Thoracic aorta (tissue), 2 donors: Measurements from ENCODE around the gene TSNAXIP1. TPM values are rescaled to one million over a fixed set of nuclear protein-coding genes. Genes with fewer than 3 reads are reported as not detected.

Source experiments
- ATAC-seq: fragments of 150-250 bp; one replicate; pipeline ENCODE4 v1.8.0; 2017; ENCODE audit warnings: low read depth; ENCODE audit not compliant: insufficient number of reproducible peaks, low FRiP score
- DNase-seq: peaks from one replicate; pipeline ENCODE4 v3.0.0-alpha.2; 2020; ENCODE audit warnings: low spot score
- H3K27ac ChIP-seq, 2 donors: fragments of 200-600 bp; sonication (generic); 1 replicate in 1 of 2; 2 replicates in 1 of 2; pipeline ENCODE4 v1.5.1; 2016; ENCODE audit warnings: mild to moderate bottlenecking in 2 of 2, moderate library complexity in 2 of 2
- H3K27me3 ChIP-seq: fragments of 200-600 bp; sonication (generic); replicated peaks from 2 replicates; pipeline ENCODE4 v1.6.0; 2016; ENCODE audit warnings: mild to moderate bottlenecking; ENCODE audit not compliant: insufficient read depth
- H3K36me3 ChIP-seq: fragments of 200-600 bp; sonication (generic); one replicate; pipeline ENCODE4 v1.5.1; 2016
- H3K4me1 ChIP-seq, 2 donors: fragments of 200-600 bp; sonication (generic); 1 replicate in 1 of 2; 2 replicates in 1 of 2; pipeline versions ENCODE4 v1.5.1 to v1.6.0; 2016; ENCODE audit warnings: low read depth in 2 of 2, mild to moderate bottlenecking in 1 of 2; ENCODE audit not compliant: control insufficient read depth in 1 of 2
- H3K4me3 ChIP-seq: fragments of 200-600 bp; sonication (generic); 2 replicates; pipeline ENCODE4 v1.5.1; 2016; ENCODE audit warnings: mild to moderate bottlenecking
- H3K9me3 ChIP-seq: fragments of 200-600 bp; sonication (generic); 2 replicates; pipeline ENCODE4 v1.5.1; 2016
- CTCF ChIP-seq: fragments of 200-600 bp; sonication (generic); IDR thresholded peaks from one replicate; pipeline ENCODE4 v1.5.1; 2019; ENCODE audit warnings: antibody characterized with exemption
- total RNA-seq, 2 donors: library from RNA; depleted of rRNA; stranded (reverse); fragments of >200 nt; gene quantifications; one replicate each; pipeline versions ENCODE4 v1.1.0 to v1.2.3, GENCODE V29; 2016

The TSNAXIP1 gene
- total RNA-seq, 2 donors from 2014 or later, result 4.1 to 8.5 TPM

DNA sequence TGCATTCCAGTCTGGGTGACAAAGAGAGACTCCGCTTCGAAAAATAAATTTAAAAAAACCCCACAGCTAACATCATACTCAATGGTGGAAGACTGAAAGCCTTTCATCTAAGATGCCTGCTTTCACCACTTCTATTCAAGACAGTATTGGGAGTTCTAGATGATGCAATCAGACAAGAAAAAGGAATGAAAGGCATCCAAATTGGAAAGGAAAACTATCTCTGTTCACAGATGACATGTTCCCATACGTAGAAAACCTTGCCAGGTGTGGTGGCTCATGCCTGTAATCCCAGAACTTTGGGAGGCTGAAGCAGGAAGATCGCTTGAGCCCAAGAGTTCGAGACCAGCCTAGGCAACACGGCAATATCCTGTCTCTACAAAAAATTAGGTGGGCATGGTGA, 31.4 kb upstream of the TSNAXIP1 start:
- Histone ChIP-seq H3K4me3 (no peak overlapping the region), H3K27ac (no peak overlapping the region), H3K9me3 (no peaks in the 10 kb centered on the region), H3K27me3 (no peaks in the 10 kb centered on the region), H3K36me3 (peaks cover 8% of the 10 kb centered on the region), H3K4me1 (peaks cover 11 to 37% of the 10 kb centered on the region in 2 donors)
- no peak for TF ChIP-seq CTCF
- ATAC-seq, result no peak
- no peak for DNase-seq

DNA sequence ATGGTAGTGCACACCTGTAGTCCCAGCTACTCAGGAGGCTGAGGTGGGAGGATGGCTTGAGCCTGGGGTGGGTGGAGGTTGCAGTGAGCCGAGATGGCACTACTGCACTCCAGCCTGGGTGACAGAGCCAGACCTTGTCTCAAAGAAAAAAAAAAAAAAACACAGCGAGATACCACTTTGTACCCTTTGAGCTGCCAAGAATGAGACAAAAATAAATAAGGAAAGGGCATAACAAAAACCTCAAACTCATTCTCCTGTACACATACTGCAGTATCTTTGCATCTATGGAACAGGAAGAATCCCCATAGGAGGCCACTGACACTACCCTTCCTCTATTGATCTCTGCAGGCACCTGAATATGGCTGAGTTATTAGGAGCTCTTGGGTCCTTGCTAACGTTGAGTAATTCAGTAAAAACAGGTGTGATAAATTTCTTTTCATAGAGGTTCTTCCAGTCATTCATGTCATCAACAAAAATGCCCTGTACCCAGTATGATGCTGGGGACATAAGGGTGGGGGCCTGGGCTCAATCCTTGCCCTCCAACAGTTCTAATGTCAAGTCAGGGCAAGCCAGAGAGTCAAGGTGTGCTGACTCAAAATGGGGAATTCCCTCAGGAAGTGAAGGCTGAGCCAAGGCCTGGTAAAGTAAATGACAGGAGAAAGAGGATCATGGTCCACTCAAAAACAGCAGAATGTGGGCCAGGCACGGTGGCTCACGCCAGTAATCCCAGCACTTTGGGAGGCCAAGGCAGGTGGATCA, 27.3 kb upstream of the TSNAXIP1 start:
- Histone ChIP-seq H3K27ac (no peak overlapping the region), H3K9me3 (no peaks in the 10 kb centered on the region), H3K27me3 (no peaks in the 10 kb centered on the region), H3K36me3 (no peaks in the 10 kb centered on the region), H3K4me1 (peaks cover 0 to 18% of the 10 kb centered on the region in 2 donors), H3K4me3 (no peak overlapping the region)
- DNase-seq (no peak), ATAC-seq (no peak)
- no peak for TF ChIP-seq CTCF

DNA sequence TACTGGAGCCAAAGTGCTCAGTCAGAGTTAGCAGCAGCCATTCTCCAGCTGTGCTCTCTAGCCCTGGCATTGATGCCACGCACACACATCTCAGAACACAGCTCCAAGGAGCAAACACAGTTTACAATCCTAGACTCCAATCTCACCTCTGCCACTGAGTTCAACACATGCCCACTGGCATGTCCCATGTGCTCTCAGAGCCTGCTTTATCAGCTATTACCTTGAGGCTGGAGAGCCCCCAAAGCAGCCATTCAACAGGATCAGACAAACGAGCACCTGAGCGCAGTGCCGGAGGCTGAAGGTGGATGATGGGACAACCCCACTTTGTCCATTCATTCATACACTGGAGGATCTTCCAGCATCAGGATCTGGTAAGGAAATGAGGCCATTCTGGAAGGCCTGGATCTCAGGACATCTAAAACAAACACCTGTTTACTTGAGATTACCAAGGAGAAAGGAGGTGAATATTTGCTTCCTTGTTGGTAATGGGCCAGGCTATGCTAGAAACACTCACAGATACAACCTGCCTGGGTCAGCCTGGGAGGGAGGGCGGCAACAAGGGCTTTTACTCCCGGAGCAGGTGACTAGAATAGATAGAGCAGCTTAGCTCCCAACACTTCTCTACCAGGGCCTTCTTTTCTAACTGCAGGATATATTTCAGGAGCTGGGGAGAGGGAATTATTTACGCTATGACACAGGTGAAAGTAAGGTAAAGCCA, 25.7 kb upstream of the TSNAXIP1 start:
- H3K4me3 ChIP-seq, result no peak overlapping the region
- H3K27me3 ChIP-seq, result no peaks in the 10 kb centered on the region
- no peak for TF ChIP-seq CTCF
- H3K9me3 ChIP-seq, result no peaks in the 10 kb centered on the region
- DNase-seq, result no peak
- no peak overlapping the region for H3K27ac ChIP-seq
- no peak for ATAC-seq
- H3K36me3 ChIP-seq, result no peaks in the 10 kb centered on the region
- H3K4me1 ChIP-seq, result peaks cover 0 to 11% of the 10 kb centered on the region in 2 donors

DNA sequence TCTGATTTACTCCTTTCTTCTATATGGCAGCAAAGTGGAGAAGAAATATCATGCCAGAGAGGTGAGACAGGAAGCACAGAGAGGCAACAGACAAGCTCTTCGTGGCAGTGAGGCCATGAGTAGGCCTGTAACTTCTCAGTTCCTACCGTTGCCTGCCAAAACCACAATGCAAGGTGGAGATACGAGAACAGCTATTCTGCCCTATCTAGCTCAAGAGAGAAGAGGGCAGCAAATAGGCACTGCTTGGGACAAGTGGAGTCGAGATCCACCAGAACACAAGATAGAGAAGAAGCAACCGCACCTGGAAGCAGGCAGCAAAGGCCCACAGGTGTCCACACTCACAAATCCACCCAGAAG, 25.1 kb upstream of the TSNAXIP1 start:
- Histone ChIP-seq H3K27me3 (no peaks in the 10 kb centered on the region), H3K36me3 (no peaks in the 10 kb centered on the region), H3K9me3 (no peaks in the 10 kb centered on the region), H3K4me3 (no peak overlapping the region), H3K4me1 (peaks cover 0 to 11% of the 10 kb centered on the region in 2 donors), H3K27ac (no peak overlapping the region)
- DNase-seq (no peak), ATAC-seq (no peak)
- TF ChIP-seq CTCF, result no peak

DNA sequence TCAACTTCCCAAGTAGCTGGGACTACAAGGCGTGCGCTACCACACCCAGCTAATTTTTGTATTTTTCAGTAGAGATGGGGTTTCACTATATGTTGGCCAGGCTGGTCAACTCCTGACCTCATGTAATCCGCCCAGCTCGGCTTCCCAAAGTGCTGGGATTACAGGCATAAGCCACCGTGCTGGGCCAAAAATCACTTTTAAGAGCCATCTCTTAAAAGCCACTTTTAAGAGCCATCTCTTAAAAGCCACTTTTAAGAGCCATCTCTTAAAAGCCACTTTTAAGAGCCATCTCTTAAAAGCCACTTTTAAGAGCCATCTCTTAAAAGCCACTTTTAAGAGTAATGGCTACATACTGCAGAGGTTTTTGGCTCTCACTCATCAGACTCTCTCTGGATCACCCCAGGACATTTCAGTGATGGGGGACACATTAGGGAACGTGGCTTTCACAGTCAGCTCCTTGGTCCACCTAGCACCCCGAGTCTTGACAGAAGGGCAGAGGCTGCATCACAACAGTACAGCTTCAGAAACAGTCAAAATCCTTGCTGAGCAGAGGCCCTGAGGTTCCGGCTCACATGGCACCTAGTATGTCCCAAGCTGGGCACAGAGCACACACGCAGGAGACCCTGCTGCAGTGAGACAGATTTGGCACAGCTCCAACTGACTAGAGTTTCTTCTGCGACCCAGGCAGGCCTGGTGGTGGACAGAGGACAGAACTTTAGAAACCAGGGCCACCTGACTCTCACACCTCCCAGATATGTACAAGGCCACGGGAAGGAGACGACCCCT, 23.9 kb upstream of the TSNAXIP1 start:
- Histone ChIP-seq H3K36me3 (no peaks in the 10 kb centered on the region), H3K4me3 (no peak overlapping the region), H3K4me1 (peaks cover 0 to 11% of the 10 kb centered on the region in 2 donors), H3K27me3 (no peaks in the 10 kb centered on the region), H3K9me3 (no peaks in the 10 kb centered on the region), H3K27ac (no peak overlapping the region)
- no peak for TF ChIP-seq CTCF
- ATAC-seq (no peak), DNase-seq (no peak)
